Skin epidermis (tissue), 12 donors: ENCODE data around the gene ARHGAP22.
"Not testable (repeated sequence)": the region's sequence is repeated elsewhere in the genome, so short reads cannot be mapped to it uniquely, and the experiment has no call there.

ENCODE experiments used
- H3K27ac ChIP-seq, 21 experiments: fragments of 200-600 bp; sonication (generic) in 11 of 21; one replicate each; pipeline ENCODE4 v1.5.0; 2020; ENCODE audit warnings: mild to moderate bottlenecking in 3 of 21, inconsistent platforms in 2 of 21, moderate library complexity in 2 of 21
- H3K4me3 ChIP-seq, 7 experiments: fragments of 200-600 bp; sonication (generic) in 2 of 7; one replicate each; pipeline ENCODE4 v1.5.0; 2020; ENCODE audit warnings: inconsistent platforms in 2 of 7, mild to moderate bottlenecking in 2 of 7, moderate library complexity in 1 of 7

Gene ARHGAP22

DNA sequence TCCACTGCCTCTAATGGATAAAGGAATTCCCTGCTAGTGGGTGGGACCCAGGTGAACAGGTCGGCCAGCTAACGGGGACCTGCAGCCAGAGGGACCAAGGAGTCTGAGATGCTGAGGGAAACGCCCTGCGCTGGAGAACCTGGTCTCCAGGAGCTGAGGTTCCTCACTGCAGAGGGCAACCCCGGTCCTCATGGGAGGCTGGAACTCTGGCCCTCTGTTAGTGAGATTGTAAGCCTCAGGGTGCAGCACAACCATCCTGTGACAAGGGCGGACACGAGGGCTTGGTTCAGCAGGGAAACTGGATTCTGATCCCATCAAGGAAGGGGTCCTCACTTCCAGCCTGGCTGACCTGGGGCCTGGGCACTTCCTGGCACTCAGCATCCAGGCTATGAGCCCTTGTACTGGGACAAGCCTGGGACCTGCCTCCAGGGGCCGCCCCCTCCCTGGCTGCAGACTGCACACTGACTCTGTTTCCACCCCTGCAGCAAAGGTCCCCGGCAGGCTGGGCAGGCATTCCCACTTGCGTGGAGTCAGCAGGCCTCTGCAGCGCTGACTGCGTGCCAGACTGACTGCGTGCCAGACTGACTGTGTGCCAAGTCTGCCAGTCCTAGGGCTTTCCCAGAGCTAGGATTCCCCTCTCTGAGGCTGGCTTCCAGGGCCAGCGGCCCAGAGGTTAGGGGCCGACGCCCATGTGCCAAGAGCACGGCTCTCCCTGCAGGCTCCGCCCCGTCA lies 155.2 kb downstream of the ARHGAP22 start:
- no peak overlapping the region for H3K27ac ChIP-seq
- H3K4me3 ChIP-seq: no peak overlapping the region

DNA sequence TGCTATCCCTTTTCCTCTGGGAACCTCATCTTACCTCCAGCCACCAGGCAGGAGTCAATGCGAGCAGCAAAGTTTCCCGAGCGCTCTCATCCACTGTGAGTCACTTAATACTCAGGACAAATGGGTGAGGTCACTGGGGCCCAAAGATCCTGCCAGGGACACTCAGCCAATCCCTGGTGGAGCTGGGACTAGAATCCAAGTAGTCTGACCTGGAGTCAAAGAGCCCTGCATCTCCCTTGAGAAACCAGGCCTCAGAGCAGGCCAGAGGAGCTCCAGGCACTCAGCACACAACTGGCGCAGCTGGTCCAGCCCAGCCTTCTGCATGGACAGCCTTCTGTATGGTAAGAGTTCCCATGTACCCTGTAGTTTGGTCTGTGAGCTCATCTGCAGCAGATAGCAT lies 156.1 kb downstream of the ARHGAP22 start:
- no peak overlapping the region for H3K27ac ChIP-seq
- H3K4me3 ChIP-seq: no peak overlapping the region

DNA sequence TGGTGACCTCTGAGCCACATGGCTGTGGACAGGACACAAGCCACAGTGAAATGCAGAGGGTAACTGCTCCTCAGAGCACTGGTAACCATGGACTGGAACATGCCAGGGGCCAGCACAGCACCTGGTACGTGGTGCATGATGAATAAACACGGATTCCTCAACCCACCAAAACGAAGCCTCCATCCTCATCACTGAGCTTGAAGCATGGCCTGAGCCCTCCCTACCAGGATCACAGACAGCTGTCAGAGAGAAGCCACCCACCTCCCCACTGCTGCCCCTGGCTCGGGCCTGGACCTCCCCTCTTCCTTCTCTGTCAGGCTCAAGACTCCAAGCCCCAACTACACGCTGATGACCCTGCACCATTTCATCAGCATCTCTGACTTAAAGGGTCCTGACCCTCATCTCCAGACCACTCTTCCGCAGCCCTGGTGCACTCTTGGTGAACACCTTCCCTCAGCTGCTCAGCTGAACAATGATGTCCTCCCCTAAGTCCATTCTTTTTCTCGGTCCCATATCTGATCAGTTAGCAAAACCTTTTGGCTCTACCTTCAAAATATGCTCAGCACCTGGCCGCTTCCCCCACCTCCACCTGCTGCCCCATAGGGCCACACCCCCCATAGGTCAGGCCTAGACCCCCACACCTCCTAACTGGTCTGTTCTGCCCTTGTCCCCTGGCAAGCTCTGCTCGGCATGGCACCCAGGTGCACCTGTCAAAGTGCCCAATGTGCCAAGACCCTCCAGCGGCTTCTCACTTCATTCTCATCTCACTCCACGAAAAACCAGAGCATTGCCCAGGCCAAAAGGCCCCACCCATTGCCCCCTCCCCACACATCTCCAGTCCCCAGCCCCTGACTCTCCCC lies 157.3 kb downstream of the ARHGAP22 start:
- no peak overlapping the region for H3K27ac ChIP-seq
- no peak overlapping the region for H3K4me3 ChIP-seq

- H3K27ac ChIP-seq: no peak overlapping the region
- H3K4me3 ChIP-seq: no peak overlapping the region
These were observed 158.1 kb downstream of the ARHGAP22 start for GRCh38 chr10:48446785-48447184.

DNA sequence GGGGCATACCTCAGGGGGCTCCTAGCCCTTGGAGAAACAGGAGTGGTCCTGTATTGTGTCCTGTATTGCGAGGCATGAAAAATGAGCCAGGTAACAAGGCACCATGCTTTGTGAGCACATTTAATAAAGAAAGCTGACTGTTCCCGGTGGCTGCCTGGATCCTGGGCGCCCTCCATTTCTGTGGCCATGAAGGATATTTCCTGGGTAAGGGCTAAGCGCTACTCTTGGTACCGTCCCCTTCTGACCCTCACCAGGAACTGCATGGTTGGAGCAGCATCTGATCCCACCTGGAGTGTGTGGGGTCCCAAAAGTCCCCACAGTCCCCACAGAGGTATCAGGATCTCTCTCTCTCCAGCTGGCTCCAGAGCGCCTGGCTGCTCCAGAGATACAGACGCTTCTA lies 158.9 kb downstream of the ARHGAP22 start:
- no peak overlapping the region for H3K27ac ChIP-seq
- no peak overlapping the region for H3K4me3 ChIP-seq

- Histone ChIP-seq H3K27ac (no peak overlapping the region), H3K4me3 (no peak overlapping the region)
These were observed 159.7 kb downstream of the ARHGAP22 start for GRCh38 chr10:48444861-48445841.

GRCh38 chr10:48444266-48444665 lies 160.6 kb downstream of the ARHGAP22 start:
- H3K27ac ChIP-seq: no peak overlapping the region

DNA sequence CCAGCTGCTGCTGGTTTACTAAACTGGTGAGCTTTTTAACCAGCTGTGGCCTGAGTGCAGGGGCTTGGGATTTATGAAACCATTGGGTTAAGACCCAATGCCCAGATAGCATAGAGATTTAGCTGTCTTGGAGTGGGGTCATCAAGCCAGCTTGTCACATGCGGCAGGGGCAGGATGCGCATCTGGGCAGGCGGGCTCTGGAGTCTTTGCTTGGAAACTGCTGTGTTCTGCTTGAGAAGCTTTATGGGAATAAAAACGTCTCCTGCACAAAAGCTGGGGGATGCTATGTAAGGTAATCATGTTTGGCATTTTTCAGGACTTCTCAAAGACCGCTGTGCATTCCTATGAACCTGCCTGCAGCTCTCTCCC lies 162.1 kb downstream of the ARHGAP22 start:
- Histone ChIP-seq H3K27ac (no peak overlapping the region), H3K4me3 (no peak overlapping the region)

More at GRCh38 chr10:48444266-48444665, 160.6 kb downstream of the ARHGAP22 start:
- H3K4me3 ChIP-seq: no peak overlapping the region

GRCh38 chr10:48442090-48442808 lies 162.6 kb downstream of the ARHGAP22 start:
- no peak overlapping the region for H3K4me3 ChIP-seq
- no peak overlapping the region for H3K27ac ChIP-seq

DNA sequence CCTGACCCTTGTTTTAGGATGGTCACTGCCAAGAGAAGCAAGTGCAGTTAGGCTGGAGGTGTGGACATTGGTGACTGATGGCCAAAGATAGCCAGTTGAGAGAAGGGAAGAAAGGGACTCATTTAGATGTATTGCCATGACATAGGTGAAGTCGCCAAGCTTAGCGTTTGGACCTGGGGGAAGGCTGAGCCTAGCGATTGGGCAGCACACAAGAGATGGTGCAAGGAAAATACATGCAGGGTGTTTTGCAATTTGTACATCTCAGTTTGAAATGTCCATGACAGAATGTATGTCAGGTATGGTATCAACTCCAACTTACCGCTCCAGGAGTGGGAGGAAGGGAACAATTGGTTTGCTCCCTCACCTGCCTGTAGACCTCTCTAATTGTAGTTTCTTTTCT lies 164.1 kb downstream of the ARHGAP22 start:
- H3K4me3 ChIP-seq: no peak overlapping the region
- no peak overlapping the region for H3K27ac ChIP-seq

DNA sequence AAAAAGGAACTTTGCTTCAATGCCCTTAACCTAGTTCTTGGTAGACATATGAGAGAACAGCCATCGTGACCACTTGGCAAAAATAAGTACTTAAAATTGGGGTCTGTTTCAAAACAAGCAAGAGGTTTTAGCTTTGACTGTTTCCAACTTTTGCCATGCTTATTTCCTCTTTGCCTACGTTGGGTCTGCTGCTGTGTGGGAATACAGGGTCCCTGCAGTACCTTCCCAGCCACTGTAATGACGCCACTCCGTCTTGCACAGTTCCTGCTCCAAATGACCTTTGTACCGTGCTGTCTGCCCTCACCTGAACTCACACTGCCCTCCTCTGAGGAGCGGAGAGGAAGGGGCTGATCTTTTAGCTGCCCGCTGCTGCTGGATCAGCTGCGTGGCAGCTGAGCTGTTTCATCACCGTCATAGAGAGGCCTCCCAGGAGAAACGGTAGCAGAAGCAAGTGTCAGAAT lies 165.3 kb downstream of the ARHGAP22 start:
- Histone ChIP-seq H3K27ac (peak overlapping the region in 1 of 21 experiments; percentile 50), H3K4me3 (no peak overlapping the region)

DNA sequence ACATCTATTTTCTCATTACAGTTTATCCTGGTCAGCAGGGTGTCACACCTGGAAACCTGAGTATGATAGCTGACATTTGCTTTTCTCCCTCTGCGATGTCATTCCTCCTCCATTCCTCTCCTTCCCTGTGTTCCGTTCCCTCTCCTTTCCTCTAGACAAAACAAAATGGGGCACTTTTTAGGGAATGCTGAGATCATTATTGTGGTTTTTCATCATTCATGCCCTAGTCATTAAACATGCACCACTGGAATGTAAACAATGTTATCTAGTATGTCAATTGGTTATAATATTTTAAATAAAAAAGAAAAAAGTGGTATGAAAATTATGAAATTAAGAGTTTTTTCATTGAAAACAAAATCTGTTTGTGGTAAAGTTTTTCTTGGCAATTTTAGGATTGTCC lies 165.8 kb downstream of the ARHGAP22 start:
- H3K27ac ChIP-seq: no peak overlapping the region

GRCh38 chr10:48437546-48437945 lies 167.3 kb downstream of the ARHGAP22 start:
- Histone ChIP-seq H3K4me3 (no peak overlapping the region), H3K27ac (no peak overlapping the region)

More for the DNA sequence above, 165.8 kb downstream of the ARHGAP22 start:
- no peak overlapping the region for H3K4me3 ChIP-seq

- no peak overlapping the region for H3K4me3 ChIP-seq
- no peak overlapping the region for H3K27ac ChIP-seq
These were observed 173.0 kb downstream of the ARHGAP22 start for GRCh38 chr10:48431871-48432270.

GRCh38 chr10:48430402-48430993 lies 174.4 kb downstream of the ARHGAP22 start:
- Histone ChIP-seq H3K27ac (no peak overlapping the region), H3K4me3 (no peak overlapping the region)

- no peak overlapping the region for H3K4me3 ChIP-seq
- H3K27ac ChIP-seq: no peak overlapping the region
These were observed 175.6 kb downstream of the ARHGAP22 start for GRCh38 chr10:48429309-48429708.

GRCh38 chr10:48428896-48429295 lies 176.0 kb downstream of the ARHGAP22 start:
- H3K27ac ChIP-seq: no peak overlapping the region
- H3K4me3 ChIP-seq: no peak overlapping the region

- no peak overlapping the region for H3K27ac ChIP-seq
- H3K4me3 ChIP-seq: no peak overlapping the region
These were observed 181.0 kb downstream of the ARHGAP22 start for GRCh38 chr10:48423884-48424283.

- H3K4me3 ChIP-seq, H3K27ac ChIP-seq: not testable (repeated sequence)
These were observed 183.0 kb downstream of the ARHGAP22 start for GRCh38 chr10:48421862-48422261.
